K562 (cell line): ENCODE measurements around the gene CASP2. TPM values are rescaled to one million over a fixed set of nuclear protein-coding genes. Genes with fewer than 3 reads are reported as not detected.

Source experiments
- ATAC-seq: fragments of 200-7000 bp; cut with Tn5 transposase; 3 replicates; pipeline ENCODE4 v1.9.1; 2020; ENCODE audit warnings: moderate library complexity
- BruUV-seq: library from RNA; stranded (reverse); fragments of 400-500 nt; replicated peaks from 2 replicates; lab custom pipeline; 2021; lab: Mats Ljungman, UMichigan
- CTCF ChIA-PET: fragments of 300-600 bp; formaldehyde crosslinking; extraction: SDS; loops from one replicate; lab custom pipeline; 2021; ENCODE audit warnings: low intra/inter-chr PET ratio; lab: Yijun Ruan, JAX
- POLR2A ChIA-PET: fragments of 300-600, 350-650 bp; sonication (Branson Sonifier 250); formaldehyde crosslinking; extraction: SDS; loops from one replicate; lab custom pipeline; 2021; ENCODE audit warnings: antibody characterized with exemption, inconsistent platforms; lab: Yijun Ruan, JAX
- DNase-seq, 4 experiments: peaks; one replicate each; pipeline versions ENCODE4 v3.0.0 to v3.0.0-alpha.2; 2011 to 2018; ENCODE audit warnings: low spot score in 3 of 4, mixed read lengths in 3 of 4; ENCODE audit errors: extremely low read depth in 1 of 4
- FAIRE-seq: peaks from 2 replicates; lab custom pipeline; 2011; peaks lifted over from hg19 to GRCh38; lab: Jason Lieb, UNC
- H2AFZ ChIP-seq: 2 replicates; pipeline ENCODE4 v1.6.0; 2011; ENCODE audit warnings: low read depth, low read length, control low read depth, inconsistent platforms
- H3K27ac ChIP-seq: fragments of 200-600 bp; 3 replicates; pipeline ENCODE4 v1.8.0; 2011; ENCODE audit warnings: low read depth, mild to moderate bottlenecking, control low read depth, inconsistent platforms, low read length, moderate library complexity, mixed read lengths; ENCODE audit errors: extremely low read depth
- H3K27me3 ChIP-seq, 2 experiments: fragments of 300-600 bp in 1 of 2; 2 replicates in 1 of 2; 3 replicates in 1 of 2; pipeline versions ENCODE4 v1.6.0 to v1.8.0; 2011; ENCODE audit warnings: inconsistent platforms in 2 of 2, low read length in 2 of 2, mild to moderate bottlenecking in 1 of 2, mixed read lengths in 1 of 2, moderate library complexity in 1 of 2; ENCODE audit not compliant: control insufficient read depth in 2 of 2, insufficient read depth in 2 of 2
- H3K36me3 ChIP-seq: fragments of 300-600 bp; 3 replicates; pipeline ENCODE4 v1.8.0; 2011; ENCODE audit warnings: mild to moderate bottlenecking, low read length, inconsistent platforms; ENCODE audit not compliant: control insufficient read depth, insufficient read depth
- H3K4me1 ChIP-seq, 2 experiments: fragments of 200-600 bp in 1 of 2; replicated peaks in 1 of 2; 2 replicates in 1 of 2; 3 replicates in 1 of 2; pipeline versions ENCODE4 v1.5.1 to v1.8.0; 2011; ENCODE audit warnings: inconsistent platforms in 2 of 2, low read length in 2 of 2, mild to moderate bottlenecking in 1 of 2, mixed read lengths in 1 of 2, moderate library complexity in 1 of 2; ENCODE audit not compliant: control insufficient read depth in 2 of 2, insufficient read depth in 2 of 2
- H3K4me2 ChIP-seq: 2 replicates; pipeline ENCODE4 v1.6.1; 2011; ENCODE audit warnings: low read length, control low read depth, inconsistent platforms, mixed read lengths; ENCODE audit not compliant: insufficient read depth
- H3K4me3 ChIP-seq: fragments of 200-600 bp; sonication (generic), shearing (Covaris generic); 2 replicates; pipeline ENCODE4 v1.5.1; 2016; ENCODE audit warnings: control low read depth, inconsistent platforms
- H3K79me2 ChIP-seq: fragments of 200-600 bp; 3 replicates; pipeline ENCODE4 v1.8.0; 2011; ENCODE audit warnings: low read length, inconsistent platforms; ENCODE audit not compliant: control insufficient read depth, insufficient read depth
- H3K9ac ChIP-seq, 2 experiments: 2 replicates each; pipeline versions ENCODE4 v1.6.0 to v1.6.1; 2011; ENCODE audit warnings: low read depth in 2 of 2, low read length in 2 of 2, control low read depth in 1 of 2, inconsistent platforms in 1 of 2, mild to moderate bottlenecking in 1 of 2, mixed read lengths in 1 of 2; ENCODE audit not compliant: insufficient read depth in 1 of 2
- H3K9me1 ChIP-seq: one replicate; pipeline ENCODE4 v1.6.0; 2011; ENCODE audit warnings: inconsistent platforms, mild to moderate bottlenecking, low read length, moderate library complexity; ENCODE audit not compliant: control insufficient read depth, insufficient read depth
- H3K9me3 ChIP-seq: replicated peaks from 2 replicates; pipeline ENCODE4 v1.5.1; 2011; ENCODE audit warnings: low read depth, low read length, inconsistent platforms; ENCODE audit not compliant: control insufficient read depth, insufficient read depth
- H4K20me1 ChIP-seq: replicated peaks from 2 replicates; pipeline ENCODE4 v1.6.1; 2011; ENCODE audit warnings: low read length, inconsistent platforms, mixed read lengths; ENCODE audit not compliant: control insufficient read depth, insufficient read depth
- PTBP1 ChIP-seq: fragments of 200-400 bp; formaldehyde crosslinking; IDR thresholded peaks from 2 replicates; pipeline ENCODE4 v1.6.1; 2017; ENCODE audit warnings: low read depth, low read length
- RAD21 ChIP-seq, 2 experiments: fragments of 250-450 bp in 1 of 2; fragments of 450-650 bp in 1 of 2; sonication (Bioruptor Pico) in 1 of 2; formaldehyde crosslinking in 1 of 2; IDR thresholded peaks in 1 of 2; conservative IDR thresholded peaks in 1 of 2; 2 replicates each; pipeline versions ENCODE4 v1.4.0 to v1.8.0; 2020 to 2022; ENCODE audit warnings: mild to moderate bottlenecking in 2 of 2, moderate library complexity in 1 of 2
- REST ChIP-seq, 2 experiments: fragments of 450-650 bp; formaldehyde crosslinking in 1 of 2; IDR thresholded peaks; 2 replicates each; pipeline versions ENCODE4 v1.4.0 to v1.6.1; 2014 to 2020; ENCODE audit warnings: mild to moderate bottlenecking in 2 of 2, borderline replicate concordance in 1 of 2, low read depth in 1 of 2
- ZC3H4 ChIP-seq: sonication (generic); formaldehyde crosslinking; IDR thresholded peaks from 2 replicates; pipeline ENCODE4 v1.9.0; 2021; ENCODE audit warnings: missing genetic modification reagents, borderline replicate concordance
- whole genome bisulfite sequencing: fragments of 100-300 bp; shearing (Covaris generic); methylation state at CpG from one replicate; pipeline ENCODE4 v1.1.6; 2016; ENCODE audit warnings: low coverage, mixed read lengths; ENCODE audit not compliant: insufficient coverage; ENCODE audit errors: missing lambda C conversion rate; 5-methylcytosine and 5-hydroxymethylcytosine counted together
- in situ Hi-C: fragments of 300-500 bp; cut with MboI; formaldehyde crosslinking; loops from 4 replicates; pipeline ENCODE4 v1.15.0; 2018; ENCODE audit warnings: inconsistent platforms, mixed read lengths
- intact Hi-C: fragments of 100-400 bp; cut with micrococcal nuclease; formaldehyde crosslinking; loops from 2 replicates; pipeline ENCODE4 v1.14.2; 2022
- polyA plus RNA-seq, 8 experiments: library from polyadenylated mRNA; depleted of rRNA in 4 of 8; stranded (reverse) in 5 of 8; unstranded in 3 of 8; fragments of >200 nt; fragmentation: Nextera tagmentation in 2 of 8; fragmentation: Illumina TruSeq in 1 of 8; extraction: Ambion mirVana in 2 of 8; extraction: Trizol in 1 of 8; gene quantifications; 2 replicates each; pipeline versions ENCODE4 v1.2.1 to v1.2.3, GENCODE V29; 2011 to 2014; ENCODE audit warnings: inconsistent platforms in 1 of 8, missing spikeins in 1 of 8
- total RNA-seq, 7 experiments: library from RNA; depleted of rRNA in 6 of 7; stranded (reverse); fragments of >200 nt in 6 of 7; fragmentation: Illumina TruSeq in 2 of 7; extraction: Trizol in 2 of 7; gene quantifications; 2 replicates each; pipeline versions ENCODE4 v1.2.1 to v1.2.3, GENCODE V29; 2011 to 2021; ENCODE audit warnings: low replicate concordance in 1 of 7
- TF ChIP-seq, protein P1 (sequence below), 3 experiments: IDR thresholded peaks in 2 of 3; conservative IDR thresholded peaks in 1 of 3; 2 replicates each; pipeline ENCODE4 v1.5.1; 2011 to 2012; ENCODE audit warnings: low read length in 3 of 3, mild to moderate bottlenecking in 3 of 3, control low read depth in 2 of 3, improper control_type of control experiment in 1 of 3, inconsistent platforms in 1 of 3, low read depth in 1 of 3, mixed read lengths in 1 of 3, moderate library complexity in 1 of 3; ENCODE audit not compliant: insufficient read depth in 2 of 3

CASP2 gene
- total and polyA plus RNA-seq, 9 of the 15 experiments (the other 6 are each of a cell fraction or from before 2014, with no cell fraction given), result 18.8 to 64.9 (median 24.1) TPM

DNA sequence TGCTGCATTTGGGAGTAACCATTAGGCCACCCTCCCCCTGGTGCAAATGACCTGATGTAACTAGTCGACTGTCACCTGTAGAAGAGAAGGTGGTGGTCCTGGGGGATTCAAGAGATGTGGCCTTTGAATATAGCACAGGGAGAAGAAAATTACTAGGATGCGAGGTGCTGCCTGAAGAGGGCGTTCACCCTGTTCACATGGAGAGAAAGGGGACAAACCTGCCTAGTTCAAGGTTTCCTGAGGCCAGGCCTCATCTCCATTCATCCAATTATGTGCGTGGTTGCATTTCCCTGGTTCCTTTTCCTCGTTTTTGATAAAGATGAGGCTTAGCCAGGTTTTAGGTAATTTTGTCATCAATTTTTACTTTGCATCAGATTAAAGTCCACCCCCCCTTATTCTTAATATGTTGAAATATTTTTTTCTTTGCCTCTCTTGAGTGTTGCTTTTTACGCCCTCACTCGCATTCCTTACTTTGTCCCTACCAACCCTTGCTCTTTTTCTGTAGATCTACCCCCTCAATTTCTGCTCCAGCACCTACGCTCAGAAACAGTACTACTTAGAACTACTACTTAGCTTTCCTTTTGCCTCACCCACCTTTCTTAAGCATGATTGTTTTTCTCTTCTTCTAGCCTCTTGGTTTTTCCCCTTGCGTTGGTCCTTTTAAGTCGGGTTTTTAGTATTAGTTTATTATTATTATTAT lies 41.5 kb downstream of the CASP2 start:
- Histone ChIP-seq H3K4me1 (no peaks in the 10 kb centered on the region), H3K27ac (no peak overlapping the region), H3K9me1 (no peaks in the 10 kb centered on the region), H3K4me3 (no peak overlapping the region), H3K9ac (no peak overlapping the region), H4K20me1 (no peaks in the 10 kb centered on the region), H3K27me3 (peaks cover 44 to 65% of the 10 kb centered on the region in 2 experiments), H3K79me2 (no peaks in the 10 kb centered on the region), H3K36me3 (no peaks in the 10 kb centered on the region), H2AFZ (no peak overlapping the region), H3K4me2 (no peak overlapping the region), H3K9me3 (no peaks in the 10 kb centered on the region)
- FAIRE-seq, result no peak
- peak; percentile 72 for ATAC-seq
- POLR2A ChIA-PET, result interaction anchor here (1.2 kb wide), 1 partner anchor 26 kb away, joined by 3 read pairs; no protein-coding TSS in a partner anchor
- TF ChIP-seq PTBP1 (no peak), ZC3H4 (CRISPR knock-in tag) (no peak), RAD21 (CRISPR knock-in tag; conservative IDR thresholded peaks at IDR 0.05 in 1 of 2, IDR thresholded peaks at IDR 0.05 in 1 of 2) (peak in 1 of 2 experiments; percentile 48; a peak in 2 of 4 replicates), REST (IDR thresholded peaks at IDR 0.05; ENCODE audit: borderline replicate concordance) (peak; percentile 8; the same call in 1 of the 2 replicates), REST (CRISPR knock-in tag; IDR thresholded peaks at IDR 0.05; ENCODE audit: low read depth) (no peak)
- TF ChIP-seq, protein P1, sequence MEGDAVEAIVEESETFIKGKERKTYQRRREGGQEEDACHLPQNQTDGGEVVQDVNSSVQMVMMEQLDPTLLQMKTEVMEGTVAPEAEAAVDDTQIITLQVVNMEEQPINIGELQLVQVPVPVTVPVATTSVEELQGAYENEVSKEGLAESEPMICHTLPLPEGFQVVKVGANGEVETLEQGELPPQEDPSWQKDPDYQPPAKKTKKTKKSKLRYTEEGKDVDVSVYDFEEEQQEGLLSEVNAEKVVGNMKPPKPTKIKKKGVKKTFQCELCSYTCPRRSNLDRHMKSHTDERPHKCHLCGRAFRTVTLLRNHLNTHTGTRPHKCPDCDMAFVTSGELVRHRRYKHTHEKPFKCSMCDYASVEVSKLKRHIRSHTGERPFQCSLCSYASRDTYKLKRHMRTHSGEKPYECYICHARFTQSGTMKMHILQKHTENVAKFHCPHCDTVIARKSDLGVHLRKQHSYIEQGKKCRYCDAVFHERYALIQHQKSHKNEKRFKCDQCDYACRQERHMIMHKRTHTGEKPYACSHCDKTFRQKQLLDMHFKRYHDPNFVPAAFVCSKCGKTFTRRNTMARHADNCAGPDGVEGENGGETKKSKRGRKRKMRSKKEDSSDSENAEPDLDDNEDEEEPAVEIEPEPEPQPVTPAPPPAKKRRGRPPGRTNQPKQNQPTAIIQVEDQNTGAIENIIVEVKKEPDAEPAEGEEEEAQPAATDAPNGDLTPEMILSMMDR (IDR thresholded peaks at IDR 0.05 in 2 of 3, conservative IDR thresholded peaks at IDR 0.05 in 1 of 3; ENCODE audit: insufficient read depth in 2 of 3, low read depth in 1 of 3, low read length in 3 of 3), result peak; percentile 42 to 57 (median 47)
- no TSS peak for BruUV-seq
- in situ Hi-C loops, result no loop called here
- WGBS, result 5% methylated on average over 10 of the region's 10 CpGs
- no peak for DNase-seq
- CTCF ChIA-PET, result interaction anchor here (0.6 kb wide), 1 partner anchor 56 kb away, joined by 3 read pairs; no protein-coding TSS in a partner anchor
- intact Hi-C loops, result no loop called here
